Vagina (tissue), 2 donors: ENCODE data around the gene PDHA1. TPM values are rescaled to one million over a fixed set of nuclear protein-coding genes. Genes with fewer than 3 reads are reported as not detected.

Source experiments
- DNase-seq, 2 donors: peaks; one replicate each; pipeline ENCODE4 v3.0.0-alpha.2; 2017; ENCODE audit errors: extremely low spot score in 2 of 2
- H3K27ac ChIP-seq: fragments of 200-600 bp; sonication (generic); one replicate; pipeline ENCODE4 v1.5.1; 2019
- H3K27me3 ChIP-seq: fragments of 200-600 bp; sonication (generic); one replicate; pipeline ENCODE4 v1.5.1; 2019
- H3K36me3 ChIP-seq, 2 donors: fragments of 200-600 bp; sonication (generic); one replicate each; pipeline ENCODE4 v1.5.1; 2017 to 2019
- H3K4me1 ChIP-seq: fragments of 200-600 bp; sonication (generic); one replicate; pipeline ENCODE4 v1.5.1; 2019
- H3K4me3 ChIP-seq, 2 donors: fragments of 200-600 bp; sonication (generic); 1 replicate in 1 of 2; 2 replicates in 1 of 2; pipeline ENCODE4 v1.5.1; 2016 to 2019
- H3K9me3 ChIP-seq: fragments of 200-600 bp; sonication (generic); one replicate; pipeline ENCODE4 v1.5.1; 2019
- POLR2A ChIP-seq, 2 donors: fragments of 450-650 bp; IDR thresholded peaks; one replicate each; pipeline ENCODE4 v1.6.1; 2017; ENCODE audit warnings: antibody characterized with exemption in 2 of 2, mild to moderate bottlenecking in 2 of 2, moderate library complexity in 2 of 2
- POLR2AphosphoS5 ChIP-seq, 2 donors: sonication (generic); formaldehyde crosslinking; IDR thresholded peaks; one replicate each; pipeline ENCODE4 v1.9.0; 2017; ENCODE audit warnings: antibody characterized with exemption in 2 of 2, mild to moderate bottlenecking in 2 of 2, low read depth in 1 of 2; ENCODE audit not compliant: insufficient read depth in 1 of 2
- intact Hi-C: fragments of 100-400 bp; cut with DNase I; formaldehyde crosslinking; loops from one replicate; pipeline ENCODE4 v1.15.1; 2023
- small RNA-seq: library from RNA; depleted of rRNA; stranded (forward); fragments of <200 nt; gene quantifications from one replicate; pipeline ENCODE3, GENCODE V24; 2016
- total RNA-seq: library from RNA; depleted of rRNA; stranded (reverse); fragments of >200 nt; gene quantifications from one replicate; pipeline ENCODE4 v1.2.3, GENCODE V29; 2016
- TF ChIP-seq, protein P1 (sequence below), 3 experiments: fragments of 450-650 bp in 2 of 3; fragments of 200-600 bp in 1 of 3; sonication (generic) in 1 of 3; IDR thresholded peaks; one replicate each; pipeline ENCODE4 v1.5.1; 2017 to 2019; ENCODE audit warnings: antibody characterized with exemption in 3 of 3, mild to moderate bottlenecking in 2 of 3, moderate library complexity in 2 of 3

The PDHA1 gene
- total RNA-seq, 1 donor from 2014 or later: 41.0 TPM

DNA sequence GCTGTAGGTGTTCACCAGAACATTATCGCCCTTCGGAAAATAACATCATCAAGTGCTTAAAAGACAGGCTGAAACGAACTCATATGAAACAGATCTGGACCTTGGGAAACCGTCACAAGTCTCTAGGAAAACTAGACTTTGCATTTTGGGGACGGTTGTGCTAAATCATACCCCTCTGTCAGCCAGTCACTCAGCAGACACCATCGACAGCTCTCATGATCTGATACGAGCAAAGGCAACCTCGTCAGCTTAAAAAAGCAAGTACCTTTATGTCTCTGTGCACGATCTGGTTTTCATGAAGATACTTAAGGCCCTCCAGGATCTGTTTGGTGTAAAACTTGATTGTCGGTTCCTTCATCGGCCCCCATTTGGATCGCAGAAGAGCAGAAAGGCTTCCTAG is 48.4 kb downstream of the PDHA1 start:
- TF ChIP-seq POLR2AphosphoS5 (IDR thresholded peaks at IDR 0.05; ENCODE audit: insufficient read depth in 1 of 2, low read depth in 1 of 2) (no peak), POLR2A (IDR thresholded peaks at IDR 0.05) (no peak)
- TF ChIP-seq, protein P1, sequence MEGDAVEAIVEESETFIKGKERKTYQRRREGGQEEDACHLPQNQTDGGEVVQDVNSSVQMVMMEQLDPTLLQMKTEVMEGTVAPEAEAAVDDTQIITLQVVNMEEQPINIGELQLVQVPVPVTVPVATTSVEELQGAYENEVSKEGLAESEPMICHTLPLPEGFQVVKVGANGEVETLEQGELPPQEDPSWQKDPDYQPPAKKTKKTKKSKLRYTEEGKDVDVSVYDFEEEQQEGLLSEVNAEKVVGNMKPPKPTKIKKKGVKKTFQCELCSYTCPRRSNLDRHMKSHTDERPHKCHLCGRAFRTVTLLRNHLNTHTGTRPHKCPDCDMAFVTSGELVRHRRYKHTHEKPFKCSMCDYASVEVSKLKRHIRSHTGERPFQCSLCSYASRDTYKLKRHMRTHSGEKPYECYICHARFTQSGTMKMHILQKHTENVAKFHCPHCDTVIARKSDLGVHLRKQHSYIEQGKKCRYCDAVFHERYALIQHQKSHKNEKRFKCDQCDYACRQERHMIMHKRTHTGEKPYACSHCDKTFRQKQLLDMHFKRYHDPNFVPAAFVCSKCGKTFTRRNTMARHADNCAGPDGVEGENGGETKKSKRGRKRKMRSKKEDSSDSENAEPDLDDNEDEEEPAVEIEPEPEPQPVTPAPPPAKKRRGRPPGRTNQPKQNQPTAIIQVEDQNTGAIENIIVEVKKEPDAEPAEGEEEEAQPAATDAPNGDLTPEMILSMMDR (IDR thresholded peaks at IDR 0.05): no peak
- no peaks in the 10 kb centered on the region for H3K4me1 ChIP-seq
- no peak overlapping the region for H3K4me3 ChIP-seq
- DNase-seq: no peak
- no peaks in the 10 kb centered on the region for H3K27me3 ChIP-seq
- H3K36me3 ChIP-seq: no peaks in the 10 kb centered on the region
- no peaks in the 10 kb centered on the region for H3K9me3 ChIP-seq
- intact Hi-C loops: no loop called here
- no peak overlapping the region for H3K27ac ChIP-seq

DNA sequence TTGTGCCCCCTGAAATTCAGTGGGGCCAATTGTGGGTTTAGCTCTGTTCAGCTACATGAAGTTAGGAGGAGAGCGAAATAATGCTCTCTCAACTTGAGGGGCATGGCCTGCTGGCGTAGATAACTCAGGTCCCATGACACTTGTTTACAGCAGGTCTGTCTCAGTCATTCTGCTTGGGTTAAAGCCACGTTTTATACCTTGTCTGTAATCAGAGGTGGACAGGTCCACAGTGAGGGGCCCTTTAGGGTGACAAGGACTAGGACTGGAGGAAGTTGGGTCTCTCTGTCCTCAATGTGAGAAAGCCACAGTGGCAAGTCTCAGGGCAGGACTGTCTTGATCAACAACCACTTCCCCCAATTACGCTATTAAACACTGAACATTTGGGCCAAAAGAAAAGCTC is 49.0 kb downstream of the PDHA1 start:
- Histone ChIP-seq H3K36me3 (no peaks in the 10 kb centered on the region), H3K27ac (no peak overlapping the region), H3K27me3 (no peaks in the 10 kb centered on the region), H3K4me1 (no peaks in the 10 kb centered on the region), H3K9me3 (no peaks in the 10 kb centered on the region), H3K4me3 (no peak overlapping the region)
- no peak for DNase-seq
- intact Hi-C loops: no loop called here
- TF ChIP-seq POLR2A (IDR thresholded peaks at IDR 0.05) (no peak), POLR2AphosphoS5 (IDR thresholded peaks at IDR 0.05; ENCODE audit: insufficient read depth in 1 of 2, low read depth in 1 of 2) (no peak)
- TF ChIP-seq, protein P1 (IDR thresholded peaks at IDR 0.05): no peak

DNA sequence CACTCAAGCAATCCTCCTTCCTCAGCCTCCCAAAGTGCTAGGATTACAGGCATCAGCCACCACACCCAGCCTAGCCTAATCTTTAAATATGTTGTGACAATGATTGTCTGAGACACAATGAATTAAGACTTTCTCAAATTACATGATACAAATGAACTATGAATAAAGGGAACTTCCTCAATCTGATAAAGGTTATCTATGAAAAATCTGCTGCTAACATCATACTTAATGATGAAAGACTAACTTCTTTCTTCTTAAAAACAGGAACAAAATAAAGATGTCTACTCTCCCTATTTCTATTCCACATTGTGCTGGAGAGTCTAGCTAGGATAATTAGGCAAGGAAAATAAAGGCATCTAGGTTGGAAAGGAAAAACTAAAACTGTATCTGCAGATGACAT is 60.0 kb downstream of the PDHA1 start:
- no peak for DNase-seq
- Histone ChIP-seq H3K4me3 (no peak overlapping the region), H3K27ac (no peak overlapping the region), H3K36me3 (no peaks in the 10 kb centered on the region), H3K4me1 (no peaks in the 10 kb centered on the region), H3K9me3 (no peaks in the 10 kb centered on the region), H3K27me3 (no peaks in the 10 kb centered on the region)
- intact Hi-C loops: no loop called here
- no peak for TF ChIP-seq POLR2AphosphoS5 (IDR thresholded peaks at IDR 0.05; ENCODE audit: insufficient read depth in 1 of 2, low read depth in 1 of 2)

DNA sequence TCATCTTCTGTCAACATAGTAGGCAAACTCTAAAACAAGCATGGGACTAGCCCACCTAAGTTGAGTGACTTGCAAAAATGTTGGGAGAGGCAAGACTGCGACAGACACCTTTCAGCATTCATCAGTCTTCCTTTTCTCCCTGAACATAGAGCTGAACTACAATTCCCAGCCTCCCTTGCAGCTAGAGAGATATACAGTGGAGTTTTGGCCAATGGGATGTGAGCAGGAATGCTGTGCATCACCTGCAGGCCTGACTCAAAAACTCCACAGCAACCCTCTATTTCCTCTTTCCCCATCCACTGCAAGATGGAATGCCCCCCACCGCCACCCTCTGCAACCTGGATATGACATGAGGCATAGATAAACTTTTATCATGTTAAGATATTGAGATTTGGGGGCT is 66.5 kb downstream of the PDHA1 start:
- Histone ChIP-seq H3K36me3 (no peaks in the 10 kb centered on the region), H3K9me3 (no peaks in the 10 kb centered on the region), H3K4me1 (no peaks in the 10 kb centered on the region), H3K4me3 (no peak overlapping the region), H3K27ac (no peak overlapping the region), H3K27me3 (no peaks in the 10 kb centered on the region)
- intact Hi-C loops: no loop called here
- no peak for DNase-seq
- TF ChIP-seq, protein P1 (IDR thresholded peaks at IDR 0.05): no peak
- no peak for TF ChIP-seq POLR2AphosphoS5 (IDR thresholded peaks at IDR 0.05; ENCODE audit: insufficient read depth in 1 of 2, low read depth in 1 of 2)
- TF ChIP-seq POLR2A (IDR thresholded peaks at IDR 0.05): no peak

Small RNA genes lying within 50 kb of the gene (small RNA-seq; reads per million reads assigned to genes)
- not detected for gene RF00019

Other genes starting within 250 kb of the PDHA1 start
- 2.0 TPM for gene ADGRG2, start 221.5 kb upstream of the PDHA1 start, total RNA-seq
- 0.25 TPM for gene MAP3K15, start 171.6 kb downstream of the PDHA1 start, total RNA-seq